HG03103 (cell line): Measurements from ENCODE around the gene TAS2R31.

Source experiments
- ATAC-seq: cut with Tn5 transposase; IDR thresholded peaks from one replicate; pipeline ENCODE4 v1.9.1; 2021; ENCODE audit warnings: low read depth; ENCODE audit not compliant: unreplicated experiment

Gene TAS2R31

GRCh38 chr12:11014234-11014633 is 17.0 kb downstream of the TAS2R31 start:
- no peak for ATAC-seq

- no peak for ATAC-seq
Observed at GRCh38 chr12:11007608-11008007, 23.6 kb downstream of the TAS2R31 start.

- no peak for ATAC-seq
Observed at GRCh38 chr12:10998204-10998603, 33.0 kb downstream of the TAS2R31 start, which contains the start of gene TAS2R20. Gene TAS2R20, minus strand, starts transcription at chr12:10998304. Its CDS starts 429 bp downstream, at chr12:10997875.

- ATAC-seq, result no peak
Observed at GRCh38 chr12:10994307-10994706, 36.9 kb downstream of the TAS2R31 start.

- no peak for ATAC-seq
Observed at GRCh38 chr12:10989107-10989506, 42.1 kb downstream of the TAS2R31 start.

GRCh38 chr12:10986812-10987211 is 44.4 kb downstream of the TAS2R31 start, which contains the start of gene TAS2R50:
Gene TAS2R50, minus strand, starts transcription at chr12:10986912. Its CDS starts 52 bp downstream, at chr12:10986860.
- ATAC-seq, result no peak

- ATAC-seq, result no peak
Observed at GRCh38 chr12:10982244-10982643, 49.0 kb downstream of the TAS2R31 start.
